ENCODE data around the gene SHISAL1.

GRCh38 chr22:44220727-44221680, 91.7 kb downstream of the SHISAL1 start:
- TF ChIP-seq POLR2A (IDR thresholded peaks at IDR 0.05; ENCODE audit: low read depth, low read length): no peak
- TF ChIP-seq POLR2AphosphoS5 (IDR thresholded peaks at IDR 0.05; ENCODE audit: low read depth, low read length): no peak
- TF ChIP-seq POU2F2 (IDR thresholded peaks at IDR 0.05; ENCODE audit: low read depth, low read length): no peak
- no peak for TF ChIP-seq PAX5 (IDR thresholded peaks at IDR 0.05; ENCODE audit: insufficient read depth, low read length, severe bottlenecking)
